ENCODE data around the gene RINL.

DNA sequence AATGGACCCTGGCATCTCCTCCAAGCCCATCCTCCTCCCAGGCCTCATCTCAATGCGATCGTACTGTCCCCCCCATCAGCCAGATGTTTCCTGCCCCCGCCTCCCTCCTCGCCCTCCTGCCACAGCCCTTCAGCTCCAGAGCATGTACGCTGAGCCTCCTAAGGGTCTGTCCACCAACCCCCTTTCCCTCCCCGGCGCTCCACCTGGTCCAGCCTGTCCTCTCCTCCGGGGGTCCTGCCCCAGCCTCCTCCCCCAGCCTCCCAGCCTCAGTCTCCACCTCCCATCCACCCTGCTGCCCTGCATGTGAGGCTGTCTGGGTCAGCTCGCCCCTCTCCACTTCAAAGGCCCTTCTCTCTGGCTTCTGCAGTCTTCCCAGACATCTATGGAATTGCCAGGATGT, 16.9 kb upstream of the RINL start:
- no peak for TF ChIP-seq POLR2A (IDR thresholded peaks at IDR 0.05)
- TF ChIP-seq CTCF (IDR thresholded peaks at IDR 0.05), result no peak
- no peak for TF ChIP-seq EP300 (IDR thresholded peaks at IDR 0.05)

Measured in ovary (tissue), 3 donors.